Endothelial cell of umbilical vein (primary cell): ENCODE results near the gene LUZP2. TPM values are rescaled to one million over a fixed set of nuclear protein-coding genes. Genes with fewer than 3 reads are reported as not detected.

Experiments
- BruUV-seq: library from RNA; stranded (reverse); fragments of 400-500 nt; replicated peaks from 2 replicates; lab custom pipeline; 2021; lab: Mats Ljungman, UMichigan
- CTCF ChIA-PET: fragments of 300-600, 350-600 bp; sonication (Branson Sonifier 250); formaldehyde crosslinking; loops from one replicate; lab custom pipeline; 2021; ENCODE audit warnings: antibody characterized with exemption, inconsistent platforms; lab: Charles Lee
- POLR2A ChIA-PET: fragments of 300-600, 350-600 bp; sonication (Branson Sonifier 250); formaldehyde crosslinking; loops from one replicate; lab custom pipeline; 2021; ENCODE audit warnings: antibody characterized with exemption, inconsistent platforms; lab: Charles Lee
- DNase-seq: peaks from one replicate; pipeline ENCODE4 v3.0.0-alpha.2; 2011; ENCODE audit warnings: low read depth, low spot score
- FAIRE-seq: peaks from 2 replicates; lab custom pipeline; 2011; peaks lifted over from hg19 to GRCh38; lab: Jason Lieb, UNC
- H2AFZ ChIP-seq: 2 replicates; pipeline ENCODE4 v1.6.0; 2012; ENCODE audit warnings: low read depth, low read length, control low read depth, inconsistent platforms
- H3K27ac ChIP-seq: 2 replicates; pipeline ENCODE4 v1.5.1; 2011; ENCODE audit warnings: low read depth, mild to moderate bottlenecking, control low read depth, low read length, moderate library complexity; ENCODE audit not compliant: insufficient read depth
- H3K27me3 ChIP-seq, 2 experiments: 2 replicates each; pipeline versions ENCODE4 v1.6.0 to v1.6.1; 2011; ENCODE audit warnings: low read length in 2 of 2, mixed read lengths in 1 of 2; ENCODE audit not compliant: control insufficient read depth in 2 of 2, insufficient read depth in 2 of 2
- H3K36me3 ChIP-seq, 2 experiments: 2 replicates in 1 of 2; 3 replicates in 1 of 2; pipeline ENCODE4 v1.5.1; 2011; ENCODE audit warnings: low read length in 2 of 2, mild to moderate bottlenecking in 1 of 2, moderate library complexity in 1 of 2; ENCODE audit not compliant: control insufficient read depth in 2 of 2, insufficient read depth in 2 of 2; ENCODE audit errors: extremely low read depth in 1 of 2
- H3K4me1 ChIP-seq: 3 replicates; pipeline ENCODE4 v1.5.1; 2011; ENCODE audit warnings: mild to moderate bottlenecking, low read length; ENCODE audit not compliant: control insufficient read depth, insufficient read depth; ENCODE audit errors: extremely low read depth
- H3K4me2 ChIP-seq: 2 replicates; pipeline ENCODE4 v1.6.1; 2011; ENCODE audit warnings: low read length, control low read depth, mixed read lengths; ENCODE audit not compliant: insufficient read depth
- H3K4me3 ChIP-seq, 3 experiments: fragments of 200-600 bp in 1 of 3; sonication (generic), shearing (Covaris generic) in 1 of 3; replicated peaks in 1 of 3; 2 replicates each; pipeline ENCODE4 v1.5.1; 2011 to 2016; ENCODE audit warnings: control low read depth in 3 of 3, low read length in 3 of 3, mild to moderate bottlenecking in 2 of 3, inconsistent platforms in 1 of 3, low read depth in 1 of 3, moderate library complexity in 1 of 3; ENCODE audit not compliant: insufficient read depth in 1 of 3
- H3K79me2 ChIP-seq: 2 replicates; pipeline ENCODE4 v1.6.0; 2012; ENCODE audit warnings: low read length, inconsistent platforms; ENCODE audit not compliant: control insufficient read depth, insufficient read depth
- H3K9ac ChIP-seq: replicated peaks from 2 replicates; pipeline ENCODE3; 2011; ENCODE audit warnings: low read length, control low read depth; ENCODE audit not compliant: insufficient read depth; ENCODE audit errors: extremely low read depth
- H3K9me1 ChIP-seq: replicated peaks from 3 replicates; pipeline ENCODE4 v1.6.0; 2011; ENCODE audit warnings: mild to moderate bottlenecking, low read length; ENCODE audit not compliant: control insufficient read depth, insufficient read depth; ENCODE audit errors: extremely low read depth
- H3K9me3 ChIP-seq: replicated peaks from 2 replicates; pipeline ENCODE4 v1.5.1; 2012; ENCODE audit warnings: low read length, inconsistent platforms; ENCODE audit not compliant: control insufficient read depth, insufficient read depth
- H4K20me1 ChIP-seq: replicated peaks from 2 replicates; pipeline ENCODE3; 2011; ENCODE audit warnings: mild to moderate bottlenecking, low read length; ENCODE audit not compliant: control insufficient read depth, insufficient read depth; ENCODE audit errors: extremely low read depth
- EZH2 ChIP-seq: IDR thresholded peaks from 2 replicates; pipeline ENCODE4 v1.6.1; 2012; ENCODE audit warnings: borderline replicate concordance, low read depth, mild to moderate bottlenecking, moderate library complexity, low read length, inconsistent platforms; ENCODE audit not compliant: severe bottlenecking
- FOS ChIP-seq: IDR thresholded peaks from 2 replicates; pipeline ENCODE4 v1.6.1; 2011; ENCODE audit warnings: mild to moderate bottlenecking, low read length, moderate library complexity, borderline replicate concordance; ENCODE audit not compliant: insufficient read depth
- GATA2 ChIP-seq: IDR thresholded peaks from 2 replicates; pipeline ENCODE4 v1.7.0; 2011; ENCODE audit warnings: low read depth, mild to moderate bottlenecking, moderate library complexity, mixed read lengths, low read length; ENCODE audit not compliant: insufficient read length, insufficient read depth
- JUN ChIP-seq: IDR thresholded peaks from 2 replicates; pipeline ENCODE4 v1.6.1; 2011; ENCODE audit warnings: borderline replicate concordance, low read depth; ENCODE audit not compliant: insufficient read length, insufficient read depth
- MAX ChIP-seq: IDR thresholded peaks from 2 replicates; pipeline ENCODE4 v1.6.1; 2011; ENCODE audit not compliant: insufficient read depth, insufficient read length
- MYC ChIP-seq: IDR thresholded peaks from one replicate; pipeline ENCODE4 v1.6.1; 2011; ENCODE audit warnings: mild to moderate bottlenecking, low read depth, low read length
- POLR2A ChIP-seq: IDR thresholded peaks from 2 replicates; pipeline ENCODE4 v1.6.1; 2012; ENCODE audit warnings: low read depth, mild to moderate bottlenecking, control low read depth, low read length
- POLR2AphosphoS5 ChIP-seq: IDR thresholded peaks from 2 replicates; pipeline ENCODE4 v1.6.1; 2012; ENCODE audit warnings: low read depth, mild to moderate bottlenecking, control low read depth, low read length, moderate library complexity; ENCODE audit not compliant: insufficient read depth
- dilution Hi-C: fragments of 300-500 bp; cut with MboI; formaldehyde crosslinking; loops from one replicate; pipeline ENCODE4 v1.15.0; 2019; ENCODE audit warnings: low sequenced_read_pairs; ENCODE audit not compliant: extremely low pct_ligation_motif_present
- intact Hi-C: fragments of 100-400 bp; cut with micrococcal nuclease; formaldehyde crosslinking; loops from one replicate; pipeline ENCODE4 v1.10.0; 2022
- polyA plus RNA-seq, 4 experiments: library from polyadenylated mRNA; depleted of rRNA in 3 of 4; stranded (reverse) in 3 of 4; unstranded in 1 of 4; fragments of >200 nt; gene quantifications; 2 replicates each; pipeline versions ENCODE4 v1.2.1 to v1.2.3, GENCODE V29; 2011 to 2012; ENCODE audit warnings: missing spikeins in 1 of 4
- total RNA-seq: library from RNA; stranded (reverse); gene quantifications from 2 replicates; pipeline ENCODE4 v1.2.3, GENCODE V29; 2021
- TF ChIP-seq, protein P1 (sequence below), 2 donors: IDR thresholded peaks; 1 replicate in 1 of 2; 2 replicates in 1 of 2; pipeline ENCODE4 v1.5.1; 2011; ENCODE audit warnings: low read length in 2 of 2, mild to moderate bottlenecking in 2 of 2, moderate library complexity in 2 of 2, control low read depth in 1 of 2, inconsistent platforms in 1 of 2, low read depth in 1 of 2; ENCODE audit not compliant: insufficient read depth in 1 of 2; ENCODE audit errors: extremely low read depth in 1 of 2

The LUZP2 gene
- total and polyA plus RNA-seq, 2 donors (not counting 3 experiments of a cell fraction or from before 2014, with no cell fraction given): 0.07 TPM; not detected in 1

DNA sequence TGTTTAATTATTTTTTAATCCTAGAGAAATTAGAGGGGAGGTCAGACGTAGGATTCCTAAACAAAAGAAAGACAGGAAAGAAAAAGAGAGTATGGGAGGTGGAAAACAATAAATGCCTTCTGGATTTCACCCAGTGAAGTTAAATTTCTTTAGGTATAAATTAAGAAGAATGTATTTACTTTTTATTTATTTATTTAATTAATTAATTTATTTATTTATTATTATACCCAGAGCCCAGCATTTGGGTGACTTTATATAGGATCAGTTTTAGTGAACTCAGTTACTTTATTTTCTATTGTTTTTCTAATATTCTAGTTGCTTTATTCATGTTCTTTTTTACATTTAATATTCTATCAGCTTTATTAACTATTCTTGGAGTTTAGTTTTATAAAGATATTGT is 551.8 kb downstream of the LUZP2 start:
- H3K4me1 ChIP-seq: no peaks in the 10 kb centered on the region
- ChIA-PET CTCF (no interaction called here), POLR2A (no interaction called here)
- H2AFZ ChIP-seq: no peak overlapping the region
- no peak overlapping the region for H3K4me3 ChIP-seq
- H3K4me2 ChIP-seq: no peak overlapping the region
- dilution Hi-C loops: no loop called here
- H3K9ac ChIP-seq: no peak overlapping the region
- no peak overlapping the region for H3K27ac ChIP-seq
- no TSS peak for BruUV-seq
- intact Hi-C loops: no loop called here
- TF ChIP-seq, protein P1, sequence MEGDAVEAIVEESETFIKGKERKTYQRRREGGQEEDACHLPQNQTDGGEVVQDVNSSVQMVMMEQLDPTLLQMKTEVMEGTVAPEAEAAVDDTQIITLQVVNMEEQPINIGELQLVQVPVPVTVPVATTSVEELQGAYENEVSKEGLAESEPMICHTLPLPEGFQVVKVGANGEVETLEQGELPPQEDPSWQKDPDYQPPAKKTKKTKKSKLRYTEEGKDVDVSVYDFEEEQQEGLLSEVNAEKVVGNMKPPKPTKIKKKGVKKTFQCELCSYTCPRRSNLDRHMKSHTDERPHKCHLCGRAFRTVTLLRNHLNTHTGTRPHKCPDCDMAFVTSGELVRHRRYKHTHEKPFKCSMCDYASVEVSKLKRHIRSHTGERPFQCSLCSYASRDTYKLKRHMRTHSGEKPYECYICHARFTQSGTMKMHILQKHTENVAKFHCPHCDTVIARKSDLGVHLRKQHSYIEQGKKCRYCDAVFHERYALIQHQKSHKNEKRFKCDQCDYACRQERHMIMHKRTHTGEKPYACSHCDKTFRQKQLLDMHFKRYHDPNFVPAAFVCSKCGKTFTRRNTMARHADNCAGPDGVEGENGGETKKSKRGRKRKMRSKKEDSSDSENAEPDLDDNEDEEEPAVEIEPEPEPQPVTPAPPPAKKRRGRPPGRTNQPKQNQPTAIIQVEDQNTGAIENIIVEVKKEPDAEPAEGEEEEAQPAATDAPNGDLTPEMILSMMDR (IDR thresholded peaks at IDR 0.05; ENCODE audit: extremely low read depth in 1 of 2, insufficient read depth in 1 of 2, low read depth in 1 of 2, low read length in 2 of 2): no peak
- no peak for TF ChIP-seq EZH2
- TF ChIP-seq FOS: no peak
- TF ChIP-seq POLR2AphosphoS5: no peak
- no peak for TF ChIP-seq MYC
- H3K27me3 ChIP-seq: no peaks in the 10 kb centered on the region
- no peaks in the 10 kb centered on the region for H3K79me2 ChIP-seq
- FAIRE-seq (no peak), DNase-seq (no peak)
- no peaks in the 10 kb centered on the region for H4K20me1 ChIP-seq
- no peaks in the 10 kb centered on the region for H3K36me3 ChIP-seq
- H3K9me1 ChIP-seq: no peaks in the 10 kb centered on the region
- H3K9me3 ChIP-seq: no peaks in the 10 kb centered on the region

DNA sequence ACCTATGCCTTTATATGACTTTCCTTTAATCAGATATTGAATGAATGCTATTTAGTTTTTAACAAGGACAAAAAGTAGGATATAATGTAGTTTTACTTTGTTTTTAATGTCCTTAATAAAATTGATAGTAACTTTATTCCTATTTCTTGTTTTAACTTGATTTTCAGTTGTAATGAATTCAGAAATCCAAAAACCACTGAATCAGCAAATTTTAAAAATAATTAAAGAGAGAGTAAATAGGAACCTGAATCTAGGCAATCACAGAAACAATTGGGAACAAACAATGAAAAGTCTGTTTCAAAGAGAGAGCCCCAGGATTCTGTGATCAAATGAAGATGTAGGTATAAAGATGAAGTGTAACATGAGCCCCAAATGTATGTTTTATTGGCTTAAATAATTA is 556.0 kb downstream of the LUZP2 start:
- dilution Hi-C loops: no loop called here
- DNase-seq: no peak

More for the DNA sequence above, 556.0 kb downstream of the LUZP2 start:
- Histone ChIP-seq H4K20me1 (no peaks in the 10 kb centered on the region), H3K27ac (no peak overlapping the region), H3K27me3 (no peaks in the 10 kb centered on the region), H3K36me3 (no peaks in the 10 kb centered on the region), H3K9ac (no peak overlapping the region), H3K4me3 (no peak overlapping the region), H3K9me3 (no peaks in the 10 kb centered on the region), H3K9me1 (no peaks in the 10 kb centered on the region), H3K79me2 (no peaks in the 10 kb centered on the region), H3K4me1 (no peaks in the 10 kb centered on the region), H2AFZ (no peak overlapping the region), H3K4me2 (no peak overlapping the region)
- ChIA-PET CTCF (no interaction called here), POLR2A (no interaction called here)
- no peak for FAIRE-seq
- no peak for TF ChIP-seq FOS
- TF ChIP-seq MYC: no peak
- no peak for TF ChIP-seq POLR2A
- TF ChIP-seq JUN: no peak
- TF ChIP-seq MAX: no peak
- no peak for TF ChIP-seq EZH2
- TF ChIP-seq, protein P1 (IDR thresholded peaks at IDR 0.05; ENCODE audit: extremely low read depth in 1 of 2, insufficient read depth in 1 of 2, low read depth in 1 of 2, low read length in 2 of 2): no peak
- TF ChIP-seq POLR2AphosphoS5: no peak
- no peak for TF ChIP-seq GATA2
- BruUV-seq: no TSS peak
- intact Hi-C loops: loop anchor here (1.0 kb wide), 1 partner anchor 8 kb away; no protein-coding TSS in a partner anchor
